HepG2 (cell line): ENCODE results near the gene WDR86. TPM values are rescaled to one million over a fixed set of nuclear protein-coding genes. Genes with fewer than 3 reads are reported as not detected.

Source experiments
- ATRX ChIP-seq: sonication (generic); formaldehyde crosslinking; IDR thresholded peaks from 2 replicates; pipeline ENCODE4 v1.4.0; 2020; ENCODE audit warnings: missing genetic modification reagents, borderline replicate concordance
- CBX1 ChIP-seq: IDR thresholded peaks from one replicate; pipeline ENCODE4 v1.6.1; 2016; ENCODE audit warnings: antibody characterized with exemption, low read depth
- CEBPG ChIP-seq: IDR thresholded peaks from 2 replicates; pipeline ENCODE4 v1.6.1; 2016
- ELF1 ChIP-seq: sonication (generic); formaldehyde crosslinking; IDR thresholded peaks from 2 replicates; pipeline ENCODE4 v1.4.0; 2020; ENCODE audit warnings: missing genetic modification reagents
- ELF3 ChIP-seq: IDR thresholded peaks from 2 replicates; pipeline ENCODE4 v1.6.1; 2016; ENCODE audit warnings: missing genetic modification reagents, missing compliant biosample characterization
- FIP1L1 ChIP-seq: fragments of 200-400 bp; formaldehyde crosslinking; IDR thresholded peaks from 2 replicates; pipeline ENCODE4 v1.6.1; 2018; ENCODE audit warnings: low read depth, mild to moderate bottlenecking, low read length, moderate library complexity, borderline replicate concordance; ENCODE audit not compliant: insufficient read depth
- FLYWCH1 ChIP-seq: sonication (generic); formaldehyde crosslinking; IDR thresholded peaks from 2 replicates; pipeline ENCODE4 v1.8.1; 2023; ENCODE audit warnings: mild to moderate bottlenecking, missing genetic modification reagents
- HMG20B ChIP-seq: conservative IDR thresholded peaks from 2 replicates; pipeline ENCODE4 v1.6.1; 2016; ENCODE audit warnings: missing genetic modification reagents, missing compliant biosample characterization
- HNF4G ChIP-seq, 2 experiments: sonication (generic) in 1 of 2; formaldehyde crosslinking in 1 of 2; IDR thresholded peaks; 2 replicates each; pipeline versions ENCODE4 v1.4.0 to v1.6.1; 2011 to 2020; ENCODE audit warnings: borderline replicate concordance in 2 of 2, low read depth in 2 of 2, mild to moderate bottlenecking in 2 of 2, low read length in 1 of 2, missing genetic modification reagents in 1 of 2, moderate library complexity in 1 of 2
- JUN ChIP-seq: sonication (generic); formaldehyde crosslinking; IDR thresholded peaks from 2 replicates; pipeline ENCODE4 v1.4.0; 2020; ENCODE audit warnings: mild to moderate bottlenecking, missing genetic modification reagents
- KAT8 ChIP-seq: IDR thresholded peaks from 2 replicates; pipeline ENCODE4 v1.6.1; 2016; ENCODE audit warnings: missing genetic modification reagents, missing compliant biosample characterization
- KDM2A ChIP-seq: sonication (generic); formaldehyde crosslinking; IDR thresholded peaks from 2 replicates; pipeline ENCODE4 v1.4.0; 2020; ENCODE audit warnings: low read depth, missing genetic modification reagents, borderline replicate concordance
- KMT2A ChIP-seq: sonication (generic); formaldehyde crosslinking; IDR thresholded peaks from 2 replicates; pipeline ENCODE4 v1.4.0; 2020; ENCODE audit warnings: missing genetic modification reagents
- MED1 ChIP-seq: sonication (generic); formaldehyde crosslinking; IDR thresholded peaks from 2 replicates; pipeline ENCODE4 v1.4.0; 2020; ENCODE audit warnings: missing genetic modification reagents
- NPAS2 ChIP-seq: sonication (generic); formaldehyde crosslinking; IDR thresholded peaks from 2 replicates; pipeline ENCODE4 v1.8.0; 2022; ENCODE audit warnings: mild to moderate bottlenecking, missing genetic modification reagents, borderline replicate concordance
- PHF8 ChIP-seq: sonication (generic); formaldehyde crosslinking; IDR thresholded peaks from 2 replicates; pipeline ENCODE4 v1.5.0; 2020; ENCODE audit warnings: missing genetic modification reagents
- SAFB2 ChIP-seq: sonication (generic); formaldehyde crosslinking; IDR thresholded peaks from 2 replicates; pipeline ENCODE4 v1.5.1; 2020; ENCODE audit warnings: missing genetic modification reagents, low read depth, mild to moderate bottlenecking, borderline replicate concordance
- SMARCC2 ChIP-seq: fragments of 450-650 bp; IDR thresholded peaks from 2 replicates; pipeline ENCODE4 v1.6.1; 2017; ENCODE audit warnings: antibody characterized with exemption, mild to moderate bottlenecking
- SOX5 ChIP-seq: IDR thresholded peaks from 2 replicates; pipeline ENCODE4 v1.6.1; 2016; ENCODE audit warnings: borderline replicate concordance
- TEAD3 ChIP-seq: optimal IDR thresholded peaks from 2 replicates; pipeline ENCODE3; 2016; ENCODE audit warnings: borderline replicate concordance
- ZFP41 ChIP-seq: sonication (generic); formaldehyde crosslinking; IDR thresholded peaks from 2 replicates; pipeline ENCODE4 v1.4.0; 2020; ENCODE audit warnings: mild to moderate bottlenecking, missing genetic modification reagents, borderline replicate concordance
- ZMYM2 ChIP-seq: sonication (generic); formaldehyde crosslinking; IDR thresholded peaks from 2 replicates; pipeline ENCODE4 v1.8.0; 2022; ENCODE audit warnings: mild to moderate bottlenecking, missing genetic modification reagents
- ZNF143 ChIP-seq: sonication (generic); formaldehyde crosslinking; IDR thresholded peaks from 2 replicates; pipeline ENCODE4 v1.4.0; 2020; ENCODE audit warnings: missing genetic modification reagents
- ZNF343 ChIP-seq: sonication (generic); formaldehyde crosslinking; IDR thresholded peaks from 2 replicates; pipeline ENCODE4 v1.4.0; 2020; ENCODE audit warnings: mild to moderate bottlenecking, missing genetic modification reagents
- ZNF468 ChIP-seq: sonication (generic); formaldehyde crosslinking; IDR thresholded peaks from 2 replicates; pipeline ENCODE4 v1.8.0; 2022; ENCODE audit warnings: mild to moderate bottlenecking, moderate library complexity, missing genetic modification reagents
- ZNF672 ChIP-seq: sonication (generic); formaldehyde crosslinking; IDR thresholded peaks from 2 replicates; pipeline ENCODE4 v1.8.1; 2022; ENCODE audit warnings: missing genetic modification reagents
- ZNF781 ChIP-seq: sonication (generic); formaldehyde crosslinking; IDR thresholded peaks from 2 replicates; pipeline ENCODE4 v1.5.1; 2020; ENCODE audit warnings: borderline replicate concordance, mild to moderate bottlenecking, missing genetic modification reagents; ENCODE audit errors: not compliant biosample characterization
- ZNF891 ChIP-seq: sonication (generic); formaldehyde crosslinking; IDR thresholded peaks from 2 replicates; pipeline ENCODE4 v1.5.0; 2020; ENCODE audit warnings: mild to moderate bottlenecking, missing genetic modification reagents
- polyA plus RNA-seq, 8 experiments: library from polyadenylated mRNA; depleted of rRNA in 3 of 8; stranded (reverse) in 7 of 8; unstranded in 1 of 8; fragments of >200 nt; fragmentation: Illumina TruSeq in 4 of 8; extraction: Trizol in 4 of 8; gene quantifications; 2 replicates each; pipeline versions ENCODE4 v1.2.1 to v1.2.3, GENCODE V29; 2011 to 2016; ENCODE audit warnings: low read depth in 4 of 8, missing spikeins in 1 of 8, mixed read lengths in 1 of 8; ENCODE audit not compliant: insufficient read depth in 1 of 8
- total RNA-seq, 5 experiments: library from RNA; depleted of rRNA; stranded (reverse); fragments of >200 nt; fragmentation: Illumina TruSeq; extraction: Trizol; gene quantifications; 2 replicates each; pipeline ENCODE4 v1.2.3, GENCODE V29; 2016; ENCODE audit warnings: low read depth in 1 of 5
- TF ChIP-seq, protein P1 (sequence below): sonication (generic); formaldehyde crosslinking; IDR thresholded peaks from 2 replicates; pipeline ENCODE4 v1.4.0; 2020; ENCODE audit warnings: mild to moderate bottlenecking, low read depth, missing genetic modification reagents
- TF ChIP-seq, protein P2 (sequence below): sonication (generic); formaldehyde crosslinking; IDR thresholded peaks from 2 replicates; pipeline ENCODE4 v1.5.0; 2020; ENCODE audit warnings: mild to moderate bottlenecking, missing genetic modification reagents, moderate library complexity

Gene WDR86
- total and polyA plus RNA-seq, 2 of the 13 experiments (the other 11 are each of a cell fraction or from before 2014, with no cell fraction given) = 0.11 to 2.9 TPM

DNA sequence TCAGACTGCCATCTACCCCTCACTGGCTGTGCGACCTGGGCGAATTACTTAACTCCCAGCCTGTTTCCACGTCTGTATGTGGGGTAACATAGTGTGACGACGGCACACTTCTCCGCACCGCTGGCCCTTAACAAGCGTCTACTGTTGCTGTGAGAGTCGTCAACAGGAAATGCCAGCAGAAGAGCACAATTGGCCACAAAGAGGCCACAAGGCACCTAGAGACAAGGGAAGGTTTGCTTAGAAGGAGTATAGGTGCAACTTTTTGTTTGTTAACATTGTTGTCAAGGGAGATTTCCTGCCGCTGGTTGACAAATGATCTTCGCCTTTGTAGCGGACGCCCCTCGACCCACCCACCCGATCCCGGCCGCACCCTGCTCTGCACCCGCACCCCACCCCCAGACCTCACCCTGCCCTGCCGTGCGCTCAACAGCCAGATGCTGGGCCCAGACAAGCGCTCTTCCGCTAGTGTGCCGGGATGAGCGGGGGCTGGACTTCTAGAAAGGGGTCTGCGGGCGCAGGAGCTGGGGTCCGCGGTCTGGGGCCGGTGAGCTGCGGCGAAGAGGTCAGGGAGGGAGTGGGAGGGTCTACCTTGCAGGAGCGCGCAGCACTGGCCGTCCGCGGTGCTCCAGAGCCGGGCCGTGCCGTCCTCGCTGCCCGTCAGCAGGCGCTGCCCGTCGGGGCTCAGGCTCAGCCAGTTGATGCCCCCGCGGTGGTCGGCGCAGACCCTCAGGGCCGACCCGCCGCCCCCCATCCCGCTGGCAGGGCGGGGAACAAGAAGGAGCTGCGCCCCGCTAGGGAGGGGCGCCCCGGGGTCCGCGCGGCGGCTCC, 785 bp downstream of the WDR86 start (continued):
- TF ChIP-seq ZFP41 (CRISPR knock-in tag) = no peak
- no peak for TF ChIP-seq ZNF781 (CRISPR knock-in tag)
- no peak for TF ChIP-seq SAFB2
- TF ChIP-seq ZNF672 = no peak
- peak; percentile 28; the same call in 1 of the 2 replicates for TF ChIP-seq CEBPG
- no peak for TF ChIP-seq SMARCC2
- TF ChIP-seq ELF3 (CRISPR knock-in tag) = peak; percentile 49; the same call in 1 of the 2 replicates
- TF ChIP-seq FLYWCH1 (CRISPR knock-in tag) = no peak
- TF ChIP-seq, protein P1, sequence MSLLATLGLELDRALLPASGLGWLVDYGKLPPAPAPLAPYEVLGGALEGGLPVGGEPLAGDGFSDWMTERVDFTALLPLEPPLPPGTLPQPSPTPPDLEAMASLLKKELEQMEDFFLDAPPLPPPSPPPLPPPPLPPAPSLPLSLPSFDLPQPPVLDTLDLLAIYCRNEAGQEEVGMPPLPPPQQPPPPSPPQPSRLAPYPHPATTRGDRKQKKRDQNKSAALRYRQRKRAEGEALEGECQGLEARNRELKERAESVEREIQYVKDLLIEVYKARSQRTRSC (CRISPR knock-in tag) = no peak
- TF ChIP-seq KMT2A = no peak
- TF ChIP-seq ZNF891 (CRISPR knock-in tag) = no peak
- no peak for TF ChIP-seq KAT8 (CRISPR knock-in tag)
- TF ChIP-seq ELF1 (CRISPR knock-in tag) = 0 out of 2 replicates have a peak, but pooled peaks have one; percentile 22
- no peak for TF ChIP-seq ZNF468 (CRISPR knock-in tag)
- TF ChIP-seq MED1 (CRISPR knock-in tag) = no peak
- TF ChIP-seq JUN (CRISPR knock-in tag) = no peak
- peak; percentile 96 for TF ChIP-seq SOX5 (CRISPR knock-in tag)
- TF ChIP-seq PHF8 = peak; percentile 2; the same call in 1 of the 2 replicates
- no peak for TF ChIP-seq HNF4G (IDR thresholded peaks at IDR 0.05; ENCODE audit: borderline replicate concordance, low read depth, low read length)
- no peak for TF ChIP-seq HNF4G (CRISPR knock-in tag; IDR thresholded peaks at IDR 0.05; ENCODE audit: borderline replicate concordance, low read depth)
- TF ChIP-seq CBX1 = no peak
- TF ChIP-seq ATRX (CRISPR knock-in tag) = no peak
- TF ChIP-seq ZNF143 (CRISPR knock-in tag) = no peak
- no peak for TF ChIP-seq NPAS2 (CRISPR knock-in tag)
- peak; percentile 67 for TF ChIP-seq TEAD3 (CRISPR knock-in tag)
- TF ChIP-seq FIP1L1 = no peak
- no peak for TF ChIP-seq KDM2A (CRISPR knock-in tag)
- TF ChIP-seq HMG20B (CRISPR knock-in tag) = no peak
- no peak for TF ChIP-seq ZMYM2 (CRISPR knock-in tag)
- TF ChIP-seq, protein P2, sequence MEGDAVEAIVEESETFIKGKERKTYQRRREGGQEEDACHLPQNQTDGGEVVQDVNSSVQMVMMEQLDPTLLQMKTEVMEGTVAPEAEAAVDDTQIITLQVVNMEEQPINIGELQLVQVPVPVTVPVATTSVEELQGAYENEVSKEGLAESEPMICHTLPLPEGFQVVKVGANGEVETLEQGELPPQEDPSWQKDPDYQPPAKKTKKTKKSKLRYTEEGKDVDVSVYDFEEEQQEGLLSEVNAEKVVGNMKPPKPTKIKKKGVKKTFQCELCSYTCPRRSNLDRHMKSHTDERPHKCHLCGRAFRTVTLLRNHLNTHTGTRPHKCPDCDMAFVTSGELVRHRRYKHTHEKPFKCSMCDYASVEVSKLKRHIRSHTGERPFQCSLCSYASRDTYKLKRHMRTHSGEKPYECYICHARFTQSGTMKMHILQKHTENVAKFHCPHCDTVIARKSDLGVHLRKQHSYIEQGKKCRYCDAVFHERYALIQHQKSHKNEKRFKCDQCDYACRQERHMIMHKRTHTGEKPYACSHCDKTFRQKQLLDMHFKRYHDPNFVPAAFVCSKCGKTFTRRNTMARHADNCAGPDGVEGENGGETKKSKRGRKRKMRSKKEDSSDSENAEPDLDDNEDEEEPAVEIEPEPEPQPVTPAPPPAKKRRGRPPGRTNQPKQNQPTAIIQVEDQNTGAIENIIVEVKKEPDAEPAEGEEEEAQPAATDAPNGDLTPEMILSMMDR = peak; percentile 42
- no peak for TF ChIP-seq ZNF343
